ENCODE measurements around the gene EIF6. TPM values are rescaled to one million over a fixed set of nuclear protein-coding genes. Genes with fewer than 3 reads are reported as not detected.
A peak's percentile ranks its signal among the peaks of the same experiment; 100 is the strongest.

EIF6 gene
- total and polyA plus RNA-seq, 4 donors, result 60.8 to 160 (median 106) TPM

DNA sequence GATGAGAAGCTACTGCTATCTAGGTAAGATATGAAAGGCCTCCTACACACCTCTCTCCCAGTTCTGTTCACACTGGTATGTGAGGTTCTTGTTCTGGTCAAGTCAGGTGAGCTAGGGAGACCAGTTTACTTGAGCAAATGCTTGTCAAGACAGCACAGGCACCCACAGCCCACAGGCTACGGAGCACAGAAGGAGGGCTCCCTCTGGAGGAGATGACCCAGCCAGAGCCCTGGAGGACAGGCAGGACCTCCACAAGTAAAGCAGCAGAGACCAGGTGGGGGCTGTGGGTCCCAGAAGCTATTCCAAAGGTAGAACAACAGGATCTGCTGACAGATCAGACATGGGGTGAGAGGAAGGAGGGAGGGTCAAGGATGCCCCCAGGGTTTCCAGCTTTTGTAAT lies 19.8 kb downstream of the EIF6 start:
- H3K27ac ChIP-seq (ENCODE audit: low read depth in 1 of 2, low read length in 2 of 2), result no peak overlapping the region
- no peaks in the 10 kb centered on the region for H3K27me3 ChIP-seq (ENCODE audit: control insufficient read depth in 4 of 4, insufficient read depth in 4 of 4, low read length in 3 of 4)
- WGBS, result 80% methylated on average over 1 of the region's 1 CpG
- H3K9me3 ChIP-seq (ENCODE audit: control insufficient read depth in 4 of 4, low read length in 3 of 4), result no peaks in the 10 kb centered on the region
- TF ChIP-seq JUND (IDR thresholded peaks at IDR 0.05) (no peak), ZBTB33 (IDR thresholded peaks at IDR 0.05) (no peak), RAD21 (IDR thresholded peaks at IDR 0.05) (peak; percentile 17 to 30)
- TF ChIP-seq, protein P1, sequence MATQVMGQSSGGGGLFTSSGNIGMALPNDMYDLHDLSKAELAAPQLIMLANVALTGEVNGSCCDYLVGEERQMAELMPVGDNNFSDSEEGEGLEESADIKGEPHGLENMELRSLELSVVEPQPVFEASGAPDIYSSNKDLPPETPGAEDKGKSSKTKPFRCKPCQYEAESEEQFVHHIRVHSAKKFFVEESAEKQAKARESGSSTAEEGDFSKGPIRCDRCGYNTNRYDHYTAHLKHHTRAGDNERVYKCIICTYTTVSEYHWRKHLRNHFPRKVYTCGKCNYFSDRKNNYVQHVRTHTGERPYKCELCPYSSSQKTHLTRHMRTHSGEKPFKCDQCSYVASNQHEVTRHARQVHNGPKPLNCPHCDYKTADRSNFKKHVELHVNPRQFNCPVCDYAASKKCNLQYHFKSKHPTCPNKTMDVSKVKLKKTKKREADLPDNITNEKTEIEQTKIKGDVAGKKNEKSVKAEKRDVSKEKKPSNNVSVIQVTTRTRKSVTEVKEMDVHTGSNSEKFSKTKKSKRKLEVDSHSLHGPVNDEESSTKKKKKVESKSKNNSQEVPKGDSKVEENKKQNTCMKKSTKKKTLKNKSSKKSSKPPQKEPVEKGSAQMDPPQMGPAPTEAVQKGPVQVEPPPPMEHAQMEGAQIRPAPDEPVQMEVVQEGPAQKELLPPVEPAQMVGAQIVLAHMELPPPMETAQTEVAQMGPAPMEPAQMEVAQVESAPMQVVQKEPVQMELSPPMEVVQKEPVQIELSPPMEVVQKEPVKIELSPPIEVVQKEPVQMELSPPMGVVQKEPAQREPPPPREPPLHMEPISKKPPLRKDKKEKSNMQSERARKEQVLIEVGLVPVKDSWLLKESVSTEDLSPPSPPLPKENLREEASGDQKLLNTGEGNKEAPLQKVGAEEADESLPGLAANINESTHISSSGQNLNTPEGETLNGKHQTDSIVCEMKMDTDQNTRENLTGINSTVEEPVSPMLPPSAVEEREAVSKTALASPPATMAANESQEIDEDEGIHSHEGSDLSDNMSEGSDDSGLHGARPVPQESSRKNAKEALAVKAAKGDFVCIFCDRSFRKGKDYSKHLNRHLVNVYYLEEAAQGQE (IDR thresholded peaks at IDR 0.05), result no peak
- DNase-seq (ENCODE audit: low spot score), result no peak
- no peak overlapping the region for H3K9ac ChIP-seq (ENCODE audit: low read depth in 1 of 2, low read length in 2 of 2)
- H3K36me3 ChIP-seq (ENCODE audit: control insufficient read depth in 4 of 4, insufficient read depth in 3 of 4, low read depth in 1 of 4, low read length in 3 of 4), result peaks cover 0 to 7% (median 2%) of the 10 kb centered on the region in 4 donors
- H3K4me3 ChIP-seq (ENCODE audit: low read depth in 1 of 3, low read length in 3 of 3), result no peak overlapping the region
- peaks cover 5 to 21% (median 14%) of the 10 kb centered on the region in 4 donors for H3K4me1 ChIP-seq (ENCODE audit: control insufficient read depth in 4 of 4, insufficient read depth in 4 of 4, low read length in 3 of 4)

GRCh38 chr20:35263532-35264341 lies 20.8 kb downstream of the EIF6 start:
- Histone ChIP-seq H3K36me3 (ENCODE audit: control insufficient read depth in 4 of 4, insufficient read depth in 3 of 4, low read depth in 1 of 4, low read length in 3 of 4) (peaks cover 0 to 7% (median 2%) of the 10 kb centered on the region in 4 donors), H3K9me3 (ENCODE audit: control insufficient read depth in 4 of 4, low read length in 3 of 4) (no peaks in the 10 kb centered on the region), H3K27me3 (ENCODE audit: control insufficient read depth in 4 of 4, insufficient read depth in 4 of 4, low read length in 3 of 4) (no peaks in the 10 kb centered on the region), H3K9ac (ENCODE audit: low read depth in 1 of 2, low read length in 2 of 2) (no peak overlapping the region), H3K27ac (ENCODE audit: low read depth in 1 of 2, low read length in 2 of 2) (peak overlapping the region; percentile 3 to 23), H3K4me1 (ENCODE audit: control insufficient read depth in 4 of 4, insufficient read depth in 4 of 4, low read length in 3 of 4) (peaks cover 5 to 13% (median 11%) of the 10 kb centered on the region in 4 donors), H3K4me3 (ENCODE audit: low read depth in 1 of 3, low read length in 3 of 3) (no peak overlapping the region)
- 65% methylated on average over 17 of the region's 17 CpGs for WGBS
- DNase-seq (ENCODE audit: low spot score), result no peak
- TF ChIP-seq JUND (IDR thresholded peaks at IDR 0.05) (no peak), SP1 (IDR thresholded peaks at IDR 0.05) (no peak), FOXA2 (IDR thresholded peaks at IDR 0.05) (no peak), HNF4G (IDR thresholded peaks at IDR 0.05) (no peak), TAF1 (conservative IDR thresholded peaks at IDR 0.05) (no peak), RXRA (IDR thresholded peaks at IDR 0.05) (peak in 1 of 2 donors; percentile 56), YY1 (IDR thresholded peaks at IDR 0.05) (no peak), NR2F2 (IDR thresholded peaks at IDR 0.05) (no peak), HNF4A (conservative IDR thresholded peaks at IDR 0.05) (peak in 1 of 2 donors; percentile 14), ZBTB33 (IDR thresholded peaks at IDR 0.05) (no peak), EGR1 (IDR thresholded peaks at IDR 0.05; ENCODE audit: low read depth in 2 of 2) (no peak), RAD21 (IDR thresholded peaks at IDR 0.05) (no peak), FOXA1 (IDR thresholded peaks at IDR 0.05) (no peak), CTCF (IDR thresholded peaks at IDR 0.05; ENCODE audit: low read depth, low read length, missing input control) (no peak)
- TF ChIP-seq, protein P1 (IDR thresholded peaks at IDR 0.05), result no peak
- TF ChIP-seq, protein P2, sequence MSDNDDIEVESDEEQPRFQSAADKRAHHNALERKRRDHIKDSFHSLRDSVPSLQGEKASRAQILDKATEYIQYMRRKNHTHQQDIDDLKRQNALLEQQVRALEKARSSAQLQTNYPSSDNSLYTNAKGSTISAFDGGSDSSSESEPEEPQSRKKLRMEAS (IDR thresholded peaks at IDR 0.05), result no peak
- TF ChIP-seq, protein P3, sequence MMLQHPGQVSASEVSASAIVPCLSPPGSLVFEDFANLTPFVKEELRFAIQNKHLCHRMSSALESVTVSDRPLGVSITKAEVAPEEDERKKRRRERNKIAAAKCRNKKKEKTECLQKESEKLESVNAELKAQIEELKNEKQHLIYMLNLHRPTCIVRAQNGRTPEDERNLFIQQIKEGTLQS (IDR thresholded peaks at IDR 0.05), result no peak

Data from liver (tissue), 9 donors.